ENCODE results near the gene PACRG.
A peak's percentile ranks its signal among the peaks of the same experiment; 100 is the strongest.
"Not testable (repeated sequence)": the region's sequence is repeated elsewhere in the genome, so short reads cannot be mapped to it uniquely, and the experiment has no call there.

Gene PACRG

DNA sequence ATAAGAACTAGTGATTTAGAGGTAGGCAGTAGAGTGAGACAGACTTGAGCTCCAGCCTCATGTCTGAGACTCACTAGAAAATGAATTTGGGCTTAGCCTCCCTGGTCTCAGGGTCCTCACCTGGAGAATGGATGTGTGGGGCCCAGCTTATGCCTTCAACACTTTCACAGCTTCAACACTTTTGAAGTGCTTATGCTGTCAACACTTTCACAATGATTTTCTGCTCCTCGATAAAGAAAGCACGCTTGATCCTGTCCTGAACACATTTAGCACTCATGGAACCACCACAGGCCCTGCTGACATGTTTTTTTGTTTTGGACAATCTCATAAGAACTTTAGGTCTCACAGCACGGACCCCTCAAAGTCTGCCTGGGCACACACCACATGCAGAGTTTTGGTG lies 229.3 kb downstream of the PACRG start:
- no peak for DNase-seq

DNA sequence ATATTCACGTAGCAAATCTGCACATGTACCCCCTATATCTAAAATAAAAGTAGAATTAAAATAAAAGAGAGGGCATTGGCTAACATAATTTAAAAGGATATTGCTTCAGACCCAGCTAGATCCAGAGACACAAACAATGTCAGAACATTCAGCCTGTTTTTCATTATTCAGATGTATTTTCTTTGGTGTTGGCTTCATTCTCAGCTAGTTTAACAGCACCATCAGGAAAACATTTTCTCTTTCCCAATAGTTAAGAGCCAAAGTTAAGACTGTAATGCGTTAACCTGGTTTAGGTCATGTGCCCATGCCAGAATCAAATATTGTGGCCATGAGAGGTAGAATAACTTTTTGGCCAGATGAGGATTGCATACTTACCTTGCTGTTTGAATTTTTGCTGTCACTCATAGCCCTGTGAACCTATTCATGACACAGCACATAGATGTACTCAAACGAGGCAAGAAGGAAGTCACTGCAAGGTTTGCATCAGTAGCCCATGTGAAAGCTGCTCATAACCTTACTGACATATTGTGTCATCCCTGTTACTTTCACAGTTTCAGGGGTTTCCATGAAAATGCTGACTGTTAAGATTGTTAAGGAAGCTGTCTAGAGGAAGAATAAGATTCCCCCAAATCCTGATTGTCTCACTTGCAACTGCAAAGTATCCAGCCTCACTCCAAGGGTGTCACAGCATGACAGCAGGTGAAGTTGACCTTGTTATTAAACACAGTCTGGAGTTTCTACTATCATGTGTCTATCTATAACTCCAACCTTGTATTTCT lies 233.1 kb downstream of the PACRG start:
- no peak for DNase-seq

DNA sequence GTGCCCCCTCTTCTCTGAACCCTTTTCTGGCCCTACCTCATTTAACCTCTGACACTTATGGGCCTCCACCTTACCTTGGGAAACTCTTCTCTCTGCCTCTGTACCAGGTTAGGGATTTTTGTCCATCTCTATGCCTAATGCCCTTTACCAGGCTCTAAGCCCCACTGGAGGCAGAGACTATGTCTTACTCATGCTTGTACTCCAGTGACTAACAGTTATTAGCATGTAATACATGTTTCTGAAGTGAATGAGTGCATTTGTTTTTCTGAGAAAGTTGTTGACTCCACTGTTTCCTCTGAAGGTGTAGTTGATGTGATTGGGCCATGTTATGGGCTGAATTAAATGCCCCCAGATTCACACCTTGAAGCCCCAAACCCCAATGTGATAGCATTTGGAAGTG lies 234.3 kb downstream of the PACRG start:
- no peak for DNase-seq

DNA sequence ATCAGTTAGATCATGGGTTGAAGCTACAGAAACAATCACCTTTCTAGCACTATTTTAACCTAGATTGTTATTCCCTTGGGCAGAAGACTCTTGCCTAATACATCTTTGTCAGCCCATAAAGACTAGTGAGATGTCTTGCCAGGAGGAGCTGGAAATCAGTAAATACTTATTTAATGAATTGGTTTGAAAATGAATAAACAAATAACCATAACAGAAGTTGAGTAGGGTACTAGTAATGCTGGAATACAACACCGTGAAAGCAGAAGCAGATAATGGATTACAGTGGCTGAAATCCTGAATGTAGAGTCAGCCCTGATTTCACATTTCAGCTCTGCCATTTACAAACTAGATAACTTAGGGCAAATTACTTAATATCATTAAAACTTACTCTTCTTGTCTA lies 236.1 kb downstream of the PACRG start:
- no peak for DNase-seq

DNA sequence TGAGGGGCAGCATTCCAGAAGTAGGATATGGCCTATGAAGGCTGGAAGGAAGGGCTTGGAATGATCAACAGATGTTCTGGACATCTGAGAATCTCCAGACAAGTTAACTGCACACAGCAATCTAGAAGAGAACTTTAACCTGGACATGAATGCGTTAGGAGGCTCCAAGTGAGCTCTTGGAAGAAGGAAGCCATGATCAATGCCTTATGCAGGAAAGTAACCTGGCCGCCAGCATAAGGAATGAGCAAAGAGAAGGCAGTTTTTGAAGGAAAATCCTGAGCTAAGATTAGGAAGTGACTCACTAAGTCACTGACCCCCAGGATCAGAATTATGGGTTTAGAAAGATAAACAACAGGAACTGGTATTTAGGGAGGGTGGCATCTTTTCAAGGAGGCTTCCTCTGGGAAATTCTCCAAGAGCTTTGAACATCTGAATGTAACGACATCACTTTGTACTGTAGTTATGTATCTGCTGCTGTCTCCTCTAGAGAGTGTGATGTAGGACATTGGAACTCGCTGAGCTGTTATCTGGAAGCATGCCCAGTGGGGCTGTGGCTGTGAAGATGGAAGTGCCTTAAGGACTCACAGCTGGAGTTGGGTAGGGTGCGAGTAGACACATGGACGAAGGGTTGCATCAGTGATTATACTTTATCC lies 236.8 kb downstream of the PACRG start:
- no peak for DNase-seq

DNA sequence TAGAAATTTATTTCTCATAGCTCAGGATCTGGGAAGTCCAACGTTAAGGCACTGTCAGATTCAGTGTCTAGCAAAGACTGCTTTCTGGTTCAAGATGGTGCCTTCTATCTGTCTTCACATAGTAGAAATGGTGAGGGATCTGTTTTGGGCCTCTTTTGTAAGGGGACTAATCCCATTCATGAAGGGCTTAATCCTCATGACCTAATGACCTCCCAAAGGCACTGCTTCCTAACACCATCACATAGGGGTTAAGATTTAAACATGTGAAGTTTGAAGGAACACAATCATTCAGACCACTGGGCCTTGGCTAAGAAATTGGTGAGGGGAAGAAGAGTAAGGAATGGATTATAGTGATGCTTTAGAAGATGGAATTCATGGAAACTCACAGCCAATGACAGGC lies 237.6 kb downstream of the PACRG start:
- DNase-seq, result no peak

DNA sequence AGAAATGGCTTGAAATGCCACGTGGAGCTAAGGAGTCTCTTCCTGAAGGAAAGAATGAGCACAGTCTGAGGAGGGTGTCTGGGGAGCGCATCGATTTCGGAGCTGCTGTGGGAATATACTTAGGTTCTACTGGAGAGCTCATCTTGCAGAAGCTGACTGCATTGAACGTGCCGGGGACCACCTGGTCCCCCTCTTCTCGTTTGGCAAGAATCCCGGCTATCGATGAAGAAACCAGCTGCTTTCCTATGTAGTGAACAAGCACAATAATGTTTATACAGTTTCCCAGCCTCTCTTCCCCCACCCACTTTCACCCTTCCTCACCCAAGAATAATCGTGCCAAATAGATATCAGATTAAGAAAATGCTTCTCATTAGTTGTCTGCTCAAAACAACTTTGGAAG lies 242.5 kb downstream of the PACRG start:
- DNase-seq, result no peak

DNA sequence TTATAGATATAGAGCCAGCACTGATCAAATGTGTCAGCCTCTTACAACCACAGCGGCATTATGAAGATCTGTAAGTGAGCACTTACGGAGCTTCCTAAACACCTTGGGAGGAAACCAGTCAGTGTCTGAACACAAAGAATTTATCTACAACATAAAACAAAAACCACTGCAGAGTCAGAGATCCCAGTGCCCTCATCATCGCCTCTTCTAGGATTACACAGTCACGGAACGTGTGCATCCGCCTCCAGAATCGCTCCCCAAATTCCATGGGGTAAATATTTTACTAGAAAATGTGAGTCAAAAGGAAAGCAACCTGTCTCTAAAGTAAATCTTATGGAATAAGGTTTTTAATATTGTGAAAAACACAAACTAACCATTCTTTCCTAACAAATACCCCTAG lies 243.6 kb downstream of the PACRG start:
- no peak for DNase-seq

DNA sequence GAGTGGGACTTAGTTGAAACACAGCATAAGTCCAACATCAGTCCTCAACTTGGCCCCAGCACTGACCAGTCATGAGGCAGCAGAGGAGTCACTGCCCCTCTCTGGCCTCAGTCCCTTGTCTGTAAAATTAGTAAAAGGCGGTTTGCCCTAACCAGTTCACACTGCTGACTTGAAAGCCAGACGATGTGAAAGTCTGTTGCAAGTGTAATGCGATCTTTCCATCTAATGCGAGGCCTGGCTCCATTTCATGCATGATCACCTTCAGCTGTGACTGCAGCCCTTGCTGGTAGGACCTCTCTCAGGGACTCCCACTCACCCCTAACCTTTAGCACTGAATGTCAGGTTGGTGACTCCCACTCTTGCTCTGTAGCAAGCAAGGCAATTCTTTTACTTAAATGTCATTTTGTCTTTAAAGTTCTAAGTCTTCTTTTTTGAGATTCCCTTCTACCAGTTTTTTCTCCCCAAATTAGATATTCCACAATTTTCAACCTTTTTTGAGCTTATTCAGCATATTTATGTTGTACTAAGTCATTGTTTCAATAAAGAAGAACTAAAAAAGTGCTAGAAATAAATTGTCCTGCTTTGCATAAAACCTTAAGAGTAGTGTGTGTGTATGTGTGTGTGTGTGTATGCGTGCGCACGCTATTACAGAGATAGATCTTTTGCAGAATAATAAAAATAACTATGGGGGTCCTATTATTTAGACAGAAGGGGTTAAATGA lies 245.5 kb downstream of the PACRG start:
- peak; percentile 61 for DNase-seq

DNA sequence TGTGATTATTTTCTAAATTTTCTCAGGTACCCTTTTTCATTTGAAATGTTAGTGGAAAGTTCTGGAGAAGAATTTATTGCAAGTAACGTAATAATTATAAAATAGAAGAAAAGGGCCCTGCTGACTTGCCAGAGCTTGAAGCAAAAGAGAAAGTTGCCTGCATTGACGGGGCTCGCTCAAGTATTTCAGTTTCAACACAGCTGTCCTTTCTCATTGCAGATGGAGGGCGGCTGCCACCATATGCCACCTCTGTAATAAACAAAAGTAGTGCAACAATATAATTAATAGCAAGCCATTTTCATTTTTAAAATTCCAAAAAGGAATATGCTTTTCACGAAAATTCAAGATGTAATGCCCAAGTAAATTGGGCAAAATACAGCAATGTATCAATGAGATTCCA lies 246.2 kb downstream of the PACRG start:
- DNase-seq, result peak; percentile 77

DNA sequence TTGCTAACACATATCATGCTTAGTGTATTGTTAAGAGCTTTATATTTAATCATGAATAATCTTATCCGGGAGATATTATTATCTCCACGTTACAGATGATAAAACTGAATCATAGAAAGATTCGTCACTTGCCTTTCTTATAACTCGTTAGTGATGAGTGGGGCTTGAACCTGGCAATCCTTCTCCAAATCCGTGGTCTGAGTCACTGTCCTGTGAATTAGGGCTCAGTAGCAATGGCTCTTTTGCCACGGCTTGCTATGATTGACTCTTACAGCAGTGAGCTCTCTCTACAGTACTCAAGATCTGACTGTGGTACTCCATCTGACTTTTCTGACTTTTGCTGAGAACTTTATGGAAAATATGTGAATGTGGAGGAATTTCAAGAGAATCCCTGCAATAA lies 246.9 kb downstream of the PACRG start:
- DNase-seq, result no peak

DNA sequence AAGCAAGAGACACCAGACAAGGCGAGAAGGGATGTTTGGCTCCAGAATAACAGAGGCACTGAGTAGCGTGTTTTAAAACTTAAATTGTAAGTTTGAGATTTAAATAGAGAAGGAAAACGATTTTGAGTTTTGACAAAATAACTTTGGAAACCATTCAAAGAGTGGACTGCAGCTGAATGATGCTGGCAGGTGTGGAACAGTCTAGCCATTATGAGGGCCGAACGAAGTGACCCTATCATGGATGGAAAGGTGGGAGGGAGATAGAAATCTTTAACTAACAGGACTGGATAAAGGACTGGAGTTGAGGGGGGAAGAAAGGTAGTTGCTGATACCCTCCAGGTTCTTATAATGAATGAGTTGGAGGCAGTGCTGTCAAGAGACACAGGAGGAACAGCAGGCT lies 248.4 kb downstream of the PACRG start:
- DNase-seq, result no peak

DNA sequence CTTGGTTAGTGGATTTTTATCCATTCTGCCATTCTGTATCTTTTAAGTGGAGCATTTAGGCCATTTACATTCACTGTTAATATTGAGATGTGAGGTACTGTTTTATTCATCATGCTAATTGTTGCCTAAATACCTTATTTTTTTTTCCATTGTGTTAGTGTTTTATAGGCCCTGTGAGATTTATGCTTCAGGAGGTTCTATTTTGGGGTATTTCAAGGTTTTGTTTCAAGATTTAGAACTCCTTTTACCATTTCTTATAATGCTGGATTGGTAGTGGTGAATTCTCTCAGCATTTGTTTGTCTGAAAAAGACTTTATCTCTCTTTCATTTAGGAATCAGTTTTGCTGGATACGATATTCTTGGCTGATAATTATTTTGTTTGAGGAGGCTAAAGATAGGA lies 255.5 kb downstream of the PACRG start:
- not testable (repeated sequence) for DNase-seq

DNA sequence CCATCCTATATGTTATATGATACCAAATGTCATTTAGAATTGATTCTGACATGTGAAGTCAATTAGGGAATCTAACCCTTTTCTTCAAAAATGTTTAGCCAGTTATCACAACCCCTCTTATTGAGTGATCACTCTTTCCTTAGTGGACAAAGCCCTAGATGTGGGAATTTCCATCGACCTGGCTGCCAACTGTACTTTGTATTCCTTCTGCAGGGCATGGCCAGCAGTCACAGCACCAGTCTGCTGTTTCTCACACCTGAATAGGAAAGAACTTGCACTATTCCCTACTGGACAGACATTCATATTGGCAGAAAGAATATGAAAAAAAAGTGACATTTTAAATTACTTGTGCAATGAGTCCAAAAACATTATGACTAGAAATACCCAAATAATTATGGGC lies 271.0 kb downstream of the PACRG start:
- DNase-seq, result no peak

DNA sequence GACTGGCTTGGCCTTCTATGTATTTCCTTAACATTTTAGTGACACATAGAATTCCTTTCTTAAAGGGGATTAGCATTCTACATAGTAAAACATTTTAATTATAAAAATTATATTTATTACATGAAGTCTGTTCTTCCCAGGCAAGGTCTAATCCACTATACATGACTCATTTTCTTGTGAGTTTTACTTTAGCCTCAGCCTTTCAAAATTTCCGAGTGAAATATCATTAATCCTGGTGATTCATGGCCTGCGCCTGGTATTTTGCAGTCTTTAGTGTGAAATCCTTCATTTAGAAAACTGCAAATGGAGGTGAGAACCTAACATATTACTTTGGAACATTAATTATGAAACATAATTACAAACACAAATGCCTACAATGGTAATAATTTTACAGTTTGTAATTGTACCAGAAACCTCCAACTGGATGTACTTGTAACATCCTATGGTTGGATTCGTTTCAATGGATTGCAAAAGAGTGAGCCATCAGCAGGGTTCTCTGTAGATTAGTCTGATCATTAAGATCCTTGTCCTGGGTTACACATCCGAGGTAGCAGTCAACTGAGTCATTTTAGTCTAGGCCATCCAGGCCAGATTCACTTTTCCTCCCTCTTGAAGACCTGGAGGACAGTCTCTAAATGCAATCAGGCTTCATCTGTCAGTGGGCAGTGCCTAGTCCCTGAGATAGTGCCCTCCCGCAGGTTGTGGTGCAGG lies 272.0 kb downstream of the PACRG start:
- no peak for DNase-seq

DNA sequence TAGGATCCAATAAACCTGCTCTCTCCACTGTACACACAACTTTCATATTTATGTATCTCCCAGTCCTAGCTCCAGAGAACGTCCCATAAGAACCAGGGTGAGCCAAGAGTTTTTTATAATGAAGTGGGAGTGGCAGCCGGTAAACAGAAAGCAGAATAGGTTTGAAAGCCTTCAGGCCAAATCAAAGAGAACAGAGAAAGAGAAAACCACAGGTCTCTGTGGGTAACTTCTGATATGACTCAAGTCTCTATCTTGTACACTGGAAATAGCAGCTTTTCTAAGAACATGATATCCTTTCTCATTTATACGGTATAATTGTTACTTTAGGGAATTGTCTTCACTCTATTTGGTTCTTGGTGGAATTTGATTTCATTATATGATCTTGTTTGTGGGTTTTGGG lies 273.6 kb downstream of the PACRG start:
- DNase-seq, result no peak

DNA sequence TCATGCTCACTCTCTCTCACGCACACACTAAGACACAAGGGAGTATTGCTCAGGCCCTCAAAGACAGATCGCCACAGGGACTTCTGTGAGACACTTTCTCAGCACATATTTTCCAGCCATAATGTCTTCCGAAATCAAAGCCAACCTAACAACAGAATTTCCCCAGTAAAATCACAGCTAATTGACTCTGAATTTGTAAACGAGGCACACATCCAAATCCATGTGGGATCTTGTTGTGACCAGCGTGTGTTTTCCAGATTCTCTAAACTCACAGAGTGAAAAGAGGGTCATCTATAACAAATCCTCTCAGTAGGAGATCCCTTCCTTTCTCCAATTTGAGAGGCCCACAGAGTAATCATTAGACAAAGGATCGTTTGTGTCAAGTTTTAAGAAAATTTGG lies 280.4 kb downstream of the PACRG start:
- no peak for DNase-seq

DNA sequence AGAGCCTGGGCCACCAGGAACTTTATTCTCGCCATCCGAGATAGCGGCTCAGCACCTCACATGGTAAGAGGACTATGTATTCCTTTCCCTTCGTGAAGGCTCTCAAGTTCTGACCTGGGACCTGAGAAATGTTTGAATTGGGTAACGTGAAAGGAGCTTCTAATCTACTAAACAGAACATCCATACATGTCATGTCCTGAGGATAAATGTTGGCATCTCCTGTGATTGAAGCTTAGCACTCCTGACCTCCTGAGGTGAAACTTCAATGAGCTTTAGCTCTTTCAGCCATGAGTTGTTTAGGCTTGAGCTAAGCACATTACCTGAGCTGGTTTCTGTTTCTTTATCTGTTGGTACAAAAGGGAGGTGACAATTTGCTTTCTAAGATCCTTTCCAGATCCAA lies 280.9 kb downstream of the PACRG start:
- no peak for DNase-seq

DNA sequence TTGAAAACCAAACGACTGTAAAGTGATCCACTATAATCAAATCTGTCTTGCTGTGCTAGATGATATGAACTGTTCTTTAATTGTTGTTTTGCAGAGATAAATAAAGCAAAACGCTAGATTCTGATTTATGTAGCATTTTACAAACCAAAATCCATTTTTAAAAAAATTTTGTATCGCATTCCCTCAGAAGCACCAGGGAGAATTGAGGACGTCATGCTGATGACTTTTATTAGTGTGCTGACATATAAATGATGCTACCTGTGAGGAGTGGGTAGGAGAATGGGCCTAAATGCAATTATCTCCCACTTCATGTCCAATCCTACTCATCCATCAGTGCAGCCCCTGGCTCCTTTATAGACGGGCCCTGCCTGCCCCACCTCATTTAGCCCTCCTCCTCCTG lies 282.4 kb downstream of the PACRG start:
- no peak for DNase-seq

DNA sequence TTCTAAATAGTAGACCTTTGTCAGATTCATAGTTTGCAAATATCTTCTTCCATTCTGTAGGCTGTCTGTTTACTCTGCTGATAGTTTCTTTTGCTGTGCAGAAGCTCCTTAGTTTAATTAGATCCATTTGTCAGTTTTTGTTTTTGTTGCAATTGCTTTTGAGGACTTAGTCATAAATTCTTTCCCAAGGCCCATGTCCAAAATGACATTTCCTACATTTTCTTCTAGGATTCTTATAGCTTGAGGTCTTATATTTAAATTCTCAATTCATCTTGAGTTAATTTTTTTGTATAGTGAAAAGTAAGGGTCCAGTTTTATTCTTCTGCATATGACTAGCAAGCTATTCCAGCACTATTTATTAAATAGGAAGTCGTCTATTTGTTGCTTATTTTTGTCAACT lies 287.0 kb downstream of the PACRG start:
- no peak for DNase-seq

DNA sequence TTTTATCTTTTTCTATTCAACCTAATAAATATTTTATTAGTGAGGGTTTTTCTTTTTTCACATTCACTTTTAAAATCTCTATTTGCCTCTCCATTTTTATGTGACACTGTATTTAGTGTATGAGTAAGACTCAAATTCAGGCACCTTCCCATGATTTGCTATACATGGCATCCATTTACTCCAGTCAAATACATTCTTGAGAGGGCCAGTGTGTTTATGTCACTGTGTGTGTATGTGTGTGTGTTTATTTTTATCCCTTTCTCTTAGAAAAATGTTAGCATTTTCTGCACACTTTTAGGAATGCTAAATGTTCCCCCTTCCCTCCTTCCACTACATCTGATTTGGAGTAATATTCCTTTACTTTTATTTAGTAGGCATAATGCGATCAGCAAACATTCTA lies 290.0 kb downstream of the PACRG start:
- DNase-seq, result no peak

DNA sequence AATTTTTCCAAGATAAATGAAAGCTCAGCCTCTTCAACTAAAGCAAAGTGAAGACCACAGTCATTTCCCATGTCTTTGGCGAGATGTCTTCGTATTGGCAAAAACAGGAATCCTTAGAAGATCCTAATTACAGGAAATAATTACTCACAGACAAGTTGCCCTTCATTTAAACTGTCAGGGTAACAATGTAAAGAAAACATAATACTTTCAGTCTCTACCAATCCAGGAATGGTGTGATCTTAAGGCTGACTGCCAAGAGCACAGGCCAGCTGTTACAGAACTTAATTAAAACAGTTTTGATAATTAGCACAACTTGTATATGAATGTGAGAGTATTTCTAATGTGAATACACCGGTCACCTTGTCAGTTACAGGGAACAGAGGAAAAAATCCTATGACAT lies 292.2 kb downstream of the PACRG start:
- no peak for DNase-seq

DNA sequence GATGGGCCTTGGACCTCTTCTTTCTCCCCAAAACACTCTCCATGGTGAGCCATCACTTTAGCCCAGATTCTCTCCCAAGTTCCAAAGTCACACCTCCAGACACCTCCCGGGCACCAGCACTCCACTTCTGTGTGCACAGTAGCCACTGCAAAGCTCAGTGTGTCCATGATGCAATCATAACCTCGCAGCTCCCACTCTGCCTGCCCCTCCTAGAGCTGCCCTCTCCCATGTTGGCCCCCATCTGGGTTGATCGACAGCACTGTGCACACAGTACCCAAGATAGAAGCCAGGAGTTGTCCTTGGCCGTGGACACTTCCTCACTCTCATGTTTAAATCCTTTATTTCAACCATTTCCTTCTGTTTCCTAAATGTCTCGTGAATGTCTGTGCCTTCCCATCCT lies 293.3 kb downstream of the PACRG start:
- DNase-seq, result no peak

DNA sequence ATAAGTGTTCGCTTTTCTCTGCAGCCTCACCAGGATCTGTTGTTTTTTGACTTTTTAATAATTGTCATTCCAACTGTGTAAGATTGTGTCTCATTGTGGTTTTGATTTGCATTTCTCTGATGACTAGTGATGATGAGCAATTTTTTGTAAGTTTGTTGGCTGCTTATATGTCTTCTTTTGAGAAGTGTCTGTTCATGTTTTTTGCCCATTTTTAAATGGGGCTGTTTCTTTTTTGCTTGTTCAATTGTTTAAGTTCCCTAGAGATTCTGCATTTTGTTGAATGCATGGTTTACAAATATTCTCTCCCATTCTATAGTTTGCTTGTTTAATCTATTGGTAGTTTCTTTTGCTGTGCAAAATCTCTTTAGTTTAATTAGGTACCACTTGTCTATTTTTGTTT lies 295.9 kb downstream of the PACRG start:
- DNase-seq, result no peak
